GM18502 (cell line): Measurements from ENCODE around the gene ANTXR2.
"Not testable (repeated sequence)": the region's sequence is repeated elsewhere in the genome, so short reads cannot be mapped to it uniquely, and the experiment has no call there.

Source experiments
- ATAC-seq: cut with Tn5 transposase; IDR thresholded peaks from one replicate; pipeline ENCODE4 v1.9.1; 2021; ENCODE audit warnings: mild to moderate bottlenecking; ENCODE audit not compliant: unreplicated experiment, poor library complexity

The ANTXR2 gene

DNA sequence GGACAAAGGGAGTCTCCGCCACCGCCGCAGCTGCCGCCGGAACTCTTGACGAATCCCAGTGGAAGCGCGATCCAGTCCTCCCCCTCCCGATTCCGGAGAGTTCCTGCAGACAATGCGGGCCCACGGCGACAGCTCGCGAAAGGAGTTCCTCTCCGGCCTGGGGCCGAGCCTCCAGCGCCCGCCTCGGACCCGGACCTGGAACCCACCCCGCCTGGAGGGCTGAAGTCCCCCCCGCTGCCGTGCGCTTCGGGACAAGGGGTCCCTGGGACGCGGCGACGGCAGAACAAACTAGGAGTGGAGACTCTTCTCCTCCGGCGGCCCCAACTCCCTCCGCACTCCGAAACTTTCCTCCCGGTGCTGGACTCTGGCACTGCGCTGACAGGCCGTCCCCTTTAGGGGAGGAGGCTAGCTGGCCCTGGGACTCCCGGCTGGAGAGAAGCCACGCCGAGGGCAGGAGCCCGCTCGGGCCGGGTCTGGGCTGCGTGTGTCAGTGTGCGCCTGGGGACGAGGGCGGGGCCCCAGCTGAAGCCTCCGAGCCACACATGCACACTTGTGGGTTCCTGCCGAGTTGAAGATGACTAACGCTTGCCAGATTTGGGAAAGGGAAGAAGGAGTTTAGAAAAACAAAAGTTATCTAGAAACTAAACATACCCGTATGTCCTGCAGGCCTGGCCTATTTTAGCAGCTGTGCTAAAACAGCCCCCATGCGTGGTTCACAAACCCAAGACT, at the start of gene ANTXR2:
ANTXR2 (minus strand) TSS at position 486 of the 729 bp plus-strand sequence. CDS start 669 bp downstream, outside the sequence.
- ATAC-seq: peak; percentile 71

DNA sequence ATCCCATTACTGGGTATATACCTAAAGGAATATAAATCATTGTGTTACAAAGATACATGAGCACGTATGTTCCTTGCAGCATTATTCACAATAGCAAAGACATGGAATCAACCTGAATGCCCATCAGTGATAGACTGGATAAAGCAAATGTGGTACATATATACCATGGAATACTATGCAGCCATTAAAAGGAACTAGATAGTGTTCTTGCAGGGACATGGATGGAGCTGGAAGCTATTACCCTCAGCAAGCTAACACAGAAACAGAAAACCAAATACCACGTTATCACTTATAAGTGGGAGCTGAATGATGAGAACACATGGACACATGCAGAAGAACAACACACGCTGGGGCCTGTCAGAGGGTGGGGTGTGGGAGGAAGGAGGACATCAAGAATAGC, 48.8 kb upstream of the ANTXR2 start:
- ATAC-seq: not testable (repeated sequence)

GRCh38 chr4:80119620-80120019, 46.6 kb upstream of the ANTXR2 start:
- not testable (repeated sequence) for ATAC-seq

- ATAC-seq: no peak
Observed at GRCh38 chr4:80116516-80116915, 43.5 kb upstream of the ANTXR2 start.

DNA sequence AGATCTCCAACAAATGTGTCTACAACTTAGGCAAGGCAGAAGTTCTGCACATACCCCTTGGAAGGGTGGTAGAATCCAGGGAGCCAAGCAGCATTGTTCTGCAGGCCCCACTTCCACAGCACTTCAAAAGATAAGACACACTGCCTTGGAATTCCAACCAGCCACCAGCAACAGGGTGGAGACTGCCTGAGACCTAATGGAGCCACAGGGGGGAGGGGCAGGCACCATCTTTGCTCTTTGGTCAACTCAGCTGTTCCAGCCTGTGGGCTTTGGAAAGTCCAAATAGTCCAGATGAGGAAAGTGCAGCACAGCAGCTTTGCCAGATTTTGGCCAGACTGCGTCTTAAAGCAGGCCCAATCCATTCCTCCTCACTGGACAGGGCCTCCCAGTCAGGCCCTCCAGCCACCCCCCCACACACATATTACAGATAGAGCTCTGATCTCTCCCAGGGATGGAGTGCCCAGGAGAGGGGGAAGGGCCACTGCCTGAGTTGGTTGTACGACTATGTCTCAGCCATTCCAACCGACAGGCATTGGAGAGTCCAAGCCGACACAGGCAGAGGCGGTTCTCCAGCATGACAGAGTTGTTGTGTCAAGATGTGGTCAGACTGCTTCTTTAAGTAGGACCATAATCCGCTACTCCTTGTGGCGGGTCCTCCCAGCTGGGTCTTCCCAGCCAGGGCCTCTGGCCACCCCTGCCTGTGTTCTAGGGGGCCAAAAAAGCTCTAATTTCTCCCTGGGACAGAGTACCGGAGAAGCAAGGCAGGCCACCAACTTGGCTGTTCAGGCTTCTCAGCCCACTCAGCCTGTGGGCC, 42.5 kb upstream of the ANTXR2 start:
- ATAC-seq: no peak

- ATAC-seq: no peak
Observed at GRCh38 chr4:80114732-80115265, 41.8 kb upstream of the ANTXR2 start.

GRCh38 chr4:80113615-80114014, 40.6 kb upstream of the ANTXR2 start:
- ATAC-seq: no peak

DNA sequence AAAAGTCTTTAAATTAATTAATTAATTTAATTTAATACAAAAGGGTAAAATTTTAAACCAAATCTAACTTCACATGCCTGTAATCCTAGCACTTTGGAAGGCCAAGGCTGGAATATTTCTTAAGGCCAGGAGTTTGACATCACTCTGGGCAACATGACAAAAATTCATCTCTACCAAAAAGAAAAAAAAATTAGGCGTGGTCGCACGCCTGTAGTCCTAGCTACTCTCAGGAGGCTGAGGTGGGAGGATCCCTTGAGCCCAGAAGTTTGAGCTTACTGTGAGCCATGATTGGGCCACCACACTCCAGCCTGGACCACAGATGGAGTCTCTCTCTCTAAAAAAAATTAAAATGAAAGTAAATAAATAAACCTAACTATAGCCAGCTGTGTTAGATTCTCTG, 39.2 kb upstream of the ANTXR2 start:
- ATAC-seq: no peak

DNA sequence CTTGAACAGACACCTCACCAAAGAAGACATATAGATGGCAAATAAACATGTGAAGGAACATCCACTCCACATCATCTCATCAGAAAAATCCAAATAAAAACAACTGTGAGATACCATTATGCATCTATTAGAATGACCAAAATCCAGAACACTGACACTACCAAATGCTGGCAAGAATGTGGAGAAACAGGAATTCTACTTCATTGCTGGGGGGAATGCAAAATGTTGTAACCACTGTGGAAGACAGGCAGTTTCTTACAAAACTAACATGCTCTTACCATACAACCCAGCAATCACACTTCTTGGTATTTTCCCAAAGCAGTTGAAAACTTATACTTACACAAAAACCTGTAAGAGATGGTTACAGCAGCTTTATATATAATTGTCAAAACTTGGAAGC, 38.2 kb upstream of the ANTXR2 start:
- ATAC-seq: no peak

GRCh38 chr4:80107374-80107773, 34.3 kb upstream of the ANTXR2 start:
- ATAC-seq: no peak

DNA sequence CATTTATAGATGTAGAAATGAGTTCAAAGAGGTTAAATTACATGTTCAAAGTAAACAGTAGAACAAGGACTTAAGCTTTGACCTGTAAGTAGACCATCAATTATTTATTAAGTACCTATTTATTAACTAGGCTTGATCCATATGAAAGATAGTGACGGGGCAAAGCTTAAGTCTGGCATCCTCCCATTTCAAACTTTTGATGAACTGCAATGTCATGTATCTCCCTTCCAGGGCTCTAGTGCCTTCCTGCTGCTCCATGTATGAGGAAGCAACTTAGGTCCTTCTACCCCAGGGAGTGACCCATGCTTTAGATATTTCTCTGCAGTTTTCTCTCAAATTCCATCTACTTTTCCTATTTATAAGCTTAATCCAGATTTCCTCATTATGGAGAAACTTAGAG, 31.9 kb upstream of the ANTXR2 start:
- no peak for ATAC-seq

GRCh38 chr4:80103629-80104028, 30.6 kb upstream of the ANTXR2 start:
- no peak for ATAC-seq

DNA sequence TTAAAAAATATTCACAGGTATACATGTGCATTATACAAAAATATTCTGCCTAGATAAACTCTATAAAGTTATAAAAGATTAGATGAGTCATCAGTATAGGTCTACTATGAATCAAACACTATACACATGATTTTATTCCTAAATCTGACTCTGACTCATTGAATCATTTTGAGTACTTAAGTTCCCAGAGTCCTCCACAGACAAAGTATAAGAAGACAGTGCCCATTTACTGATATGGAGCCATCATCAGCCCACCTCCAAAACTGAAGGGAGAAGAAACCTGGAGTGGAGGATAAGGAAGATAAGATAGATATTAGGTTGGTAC, 28.7 kb upstream of the ANTXR2 start:
- ATAC-seq: no peak

GRCh38 chr4:80101071-80101791, 28.2 kb upstream of the ANTXR2 start:
- no peak for ATAC-seq

DNA sequence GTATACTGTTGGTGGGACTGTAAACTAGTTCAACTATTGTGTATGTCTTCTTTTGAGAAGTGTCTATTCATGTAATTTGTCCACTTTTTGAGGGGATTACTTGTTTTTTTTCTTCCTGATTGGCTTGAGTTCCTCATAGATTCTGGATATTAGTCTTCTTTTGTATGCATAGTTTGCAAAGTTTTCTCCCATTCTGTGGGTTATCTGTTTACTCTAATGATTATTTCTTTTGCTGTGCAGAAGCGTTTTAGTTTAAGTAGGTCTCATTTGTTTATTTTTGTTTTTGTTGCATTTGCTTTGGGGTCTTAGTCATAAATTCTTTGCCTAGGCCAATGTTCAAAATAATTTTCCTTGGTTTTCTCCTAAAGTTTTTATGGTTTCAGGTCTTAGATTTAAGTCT, 26.6 kb upstream of the ANTXR2 start:
- no peak for ATAC-seq

DNA sequence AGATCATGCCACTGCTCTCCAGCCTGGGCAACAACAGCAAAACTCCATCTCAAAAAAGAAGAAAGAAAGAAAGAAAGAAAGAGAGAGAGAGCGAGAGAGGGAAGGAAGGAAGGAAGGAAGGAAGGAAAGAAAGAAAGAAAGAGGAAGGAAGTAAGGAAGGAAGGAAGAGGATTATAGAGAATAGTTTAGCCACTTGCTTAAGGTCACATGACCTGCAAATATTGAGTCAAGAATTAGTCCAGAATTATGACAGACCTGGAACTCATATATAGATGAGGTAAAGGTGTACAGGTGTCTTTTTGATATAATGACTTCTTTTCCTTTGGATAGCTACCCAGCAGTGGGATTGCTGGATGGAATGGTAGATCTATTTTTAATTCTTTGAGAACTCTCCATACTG, 25.6 kb upstream of the ANTXR2 start:
- no peak for ATAC-seq

DNA sequence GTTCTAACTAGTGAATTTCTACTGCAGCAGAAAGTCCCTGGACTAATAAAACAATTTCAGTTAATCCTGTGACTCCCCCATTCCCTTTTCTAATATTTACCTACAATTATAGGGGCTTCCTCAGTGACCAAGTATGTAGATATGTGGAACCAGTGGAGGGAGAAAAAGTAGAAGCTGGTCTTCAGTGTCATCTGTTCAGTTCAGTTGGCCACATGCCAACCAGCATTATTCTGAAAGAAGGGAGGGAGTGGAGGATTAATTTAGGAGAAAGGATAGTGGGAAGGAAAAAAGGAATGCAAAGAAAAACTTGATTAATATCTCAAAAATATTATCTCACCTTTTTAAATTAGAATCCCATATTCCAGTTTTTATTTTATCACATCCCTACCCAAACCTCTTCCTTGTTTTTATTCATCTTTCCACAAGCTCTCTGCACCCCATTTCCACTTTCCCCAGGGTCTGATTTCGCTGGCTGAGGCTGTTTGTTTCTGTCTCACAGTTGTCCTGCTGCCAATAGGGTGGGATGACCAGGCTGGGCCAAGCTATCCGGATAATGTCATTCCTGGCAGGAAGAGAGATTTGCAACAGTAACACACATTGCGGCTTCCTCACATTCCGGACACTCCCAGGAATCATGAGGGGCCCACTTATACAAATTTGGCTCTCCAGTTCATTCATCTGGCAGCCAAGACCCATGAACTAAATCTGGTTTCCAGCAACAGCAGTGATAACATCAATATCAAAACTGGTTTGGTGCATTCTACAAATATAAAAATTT, 24.6 kb upstream of the ANTXR2 start:
- no peak for ATAC-seq

DNA sequence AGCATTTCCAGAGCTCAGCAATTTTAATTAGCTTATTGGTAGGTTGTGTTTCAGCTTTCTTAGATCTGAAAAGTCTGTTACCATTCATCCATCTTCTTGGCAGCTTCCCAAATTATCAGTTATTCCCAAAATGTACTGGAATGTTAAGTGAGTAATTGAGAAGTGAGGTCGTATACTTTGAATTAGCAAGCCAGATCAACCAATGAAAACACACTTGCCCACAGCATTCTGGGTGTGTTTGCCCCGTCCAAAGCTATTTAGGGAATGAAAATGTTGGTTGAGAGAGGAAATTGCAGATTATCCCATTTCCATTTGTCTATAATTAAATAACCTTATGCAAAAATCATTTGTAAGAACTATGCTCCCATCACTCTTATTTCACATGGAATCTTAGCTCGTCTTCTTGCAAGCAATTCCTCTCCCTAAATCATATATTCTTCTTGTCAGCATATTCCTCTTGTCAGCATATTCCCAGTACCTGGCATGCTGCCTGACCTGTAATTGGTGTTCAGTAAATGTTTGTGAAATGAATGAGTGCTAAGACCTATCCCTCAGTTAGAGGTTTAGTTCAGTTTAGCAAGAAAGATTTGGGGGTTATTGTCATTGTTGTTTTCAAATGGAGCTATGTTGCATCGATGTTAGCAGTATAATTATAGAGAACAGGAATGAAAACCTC, 23.3 kb upstream of the ANTXR2 start:
- no peak for ATAC-seq

- ATAC-seq: no peak
Observed at GRCh38 chr4:80094191-80094590, 21.2 kb upstream of the ANTXR2 start.

GRCh38 chr4:80093563-80093962, 20.5 kb upstream of the ANTXR2 start:
- ATAC-seq: no peak
